ES-I3 (cell line): ENCODE results near the gene TENT5C.

Experiments used
- H3K36me3 ChIP-seq: 2 replicates; pipeline ENCODE4 v1.6.1; 2013; ENCODE audit warnings: mild to moderate bottlenecking, low read length, control low read depth, moderate library complexity; ENCODE audit not compliant: insufficient read depth
- H3K4me1 ChIP-seq: 2 replicates; pipeline ENCODE4 v1.6.1; 2013; ENCODE audit warnings: mild to moderate bottlenecking, control low read depth, low read length; ENCODE audit not compliant: insufficient read depth
- H3K9ac ChIP-seq: 2 replicates; pipeline ENCODE4 v1.6.1; 2013; ENCODE audit warnings: low read depth, mild to moderate bottlenecking, low read length, moderate library complexity
- H3K9me3 ChIP-seq: 2 replicates; pipeline ENCODE4 v1.6.1; 2013; ENCODE audit warnings: mild to moderate bottlenecking, low read length, moderate library complexity; ENCODE audit not compliant: control insufficient read depth, insufficient read depth

Gene TENT5C

GRCh38 chr1:117622726-117623125 is 16.9 kb downstream of the TENT5C start:
- Histone ChIP-seq H3K36me3 (no peaks in the 10 kb centered on the region), H3K9me3 (no peaks in the 10 kb centered on the region), H3K9ac (no peak overlapping the region), H3K4me1 (no peaks in the 10 kb centered on the region)

- Histone ChIP-seq H3K9me3 (no peaks in the 10 kb centered on the region), H3K4me1 (no peaks in the 10 kb centered on the region), H3K36me3 (no peaks in the 10 kb centered on the region), H3K9ac (no peak overlapping the region)
Observed at GRCh38 chr1:117623141-117623540, 17.3 kb downstream of the TENT5C start.

- H3K4me1 ChIP-seq = no peaks in the 10 kb centered on the region
- no peaks in the 10 kb centered on the region for H3K36me3 ChIP-seq
- no peaks in the 10 kb centered on the region for H3K9me3 ChIP-seq
- no peak overlapping the region for H3K9ac ChIP-seq
Observed at GRCh38 chr1:117623698-117624097, 17.9 kb downstream of the TENT5C start.

- Histone ChIP-seq H3K4me1 (0 out of 2 replicates have a peak, but pooled peaks cover 8% of the 10 kb centered on the region), H3K36me3 (no peaks in the 10 kb centered on the region), H3K9ac (no peak overlapping the region), H3K9me3 (no peaks in the 10 kb centered on the region)
Observed at GRCh38 chr1:117627546-117628130, 21.8 kb downstream of the TENT5C start.

- H3K4me1 ChIP-seq = 0 out of 2 replicates have a peak, but pooled peaks cover 8% of the 10 kb centered on the region
- H3K9me3 ChIP-seq = no peaks in the 10 kb centered on the region
- H3K36me3 ChIP-seq = no peaks in the 10 kb centered on the region
- no peak overlapping the region for H3K9ac ChIP-seq
Observed at GRCh38 chr1:117628343-117628742, 22.5 kb downstream of the TENT5C start.

GRCh38 chr1:117629625-117630422 is 24.0 kb downstream of the TENT5C start:
- H3K36me3 ChIP-seq = no peaks in the 10 kb centered on the region
- H3K9me3 ChIP-seq = no peaks in the 10 kb centered on the region
- 0 out of 2 replicates have a peak, but pooled peaks cover 8% of the 10 kb centered on the region for H3K4me1 ChIP-seq
- no peak overlapping the region for H3K9ac ChIP-seq

- H3K9ac ChIP-seq = no peak overlapping the region
- H3K4me1 ChIP-seq = 0 out of 2 replicates have a peak, but pooled peaks cover 8% of the 10 kb centered on the region
- no peaks in the 10 kb centered on the region for H3K9me3 ChIP-seq
- no peaks in the 10 kb centered on the region for H3K36me3 ChIP-seq
Observed at GRCh38 chr1:117630423-117630998, 24.7 kb downstream of the TENT5C start.

- no peaks in the 10 kb centered on the region for H3K36me3 ChIP-seq
Observed at GRCh38 chr1:117631359-117632160, 25.7 kb downstream of the TENT5C start.

GRCh38 chr1:117632269-117633067 is 26.6 kb downstream of the TENT5C start:
- no peak overlapping the region for H3K9ac ChIP-seq
- no peaks in the 10 kb centered on the region for H3K36me3 ChIP-seq
- no peaks in the 10 kb centered on the region for H3K9me3 ChIP-seq
- H3K4me1 ChIP-seq = 0 out of 2 replicates have a peak, but pooled peaks cover 8% of the 10 kb centered on the region

More at GRCh38 chr1:117631359-117632160, 25.7 kb downstream of the TENT5C start:
- 0 out of 2 replicates have a peak, but pooled peaks cover 8% of the 10 kb centered on the region for H3K4me1 ChIP-seq
- no peak overlapping the region for H3K9ac ChIP-seq
- H3K9me3 ChIP-seq = no peaks in the 10 kb centered on the region

- Histone ChIP-seq H3K36me3 (no peaks in the 10 kb centered on the region), H3K4me1 (0 out of 2 replicates have a peak, but pooled peaks cover 8% of the 10 kb centered on the region), H3K9ac (no peak overlapping the region), H3K9me3 (no peaks in the 10 kb centered on the region)
Observed at GRCh38 chr1:117633068-117633345, 27.2 kb downstream of the TENT5C start.

GRCh38 chr1:117633423-117633822 is 27.6 kb downstream of the TENT5C start:
- no peaks in the 10 kb centered on the region for H3K36me3 ChIP-seq
- 0 out of 2 replicates have a peak, but pooled peaks cover 8% of the 10 kb centered on the region for H3K4me1 ChIP-seq
- no peak overlapping the region for H3K9ac ChIP-seq
- H3K9me3 ChIP-seq = no peaks in the 10 kb centered on the region

GRCh38 chr1:117633936-117634335 is 28.1 kb downstream of the TENT5C start:
- H3K36me3 ChIP-seq = no peaks in the 10 kb centered on the region
- no peaks in the 10 kb centered on the region for H3K9me3 ChIP-seq
- no peak overlapping the region for H3K9ac ChIP-seq
- 0 out of 2 replicates have a peak, but pooled peaks cover 8% of the 10 kb centered on the region for H3K4me1 ChIP-seq

GRCh38 chr1:117634631-117635030 is 28.8 kb downstream of the TENT5C start:
- Histone ChIP-seq H3K4me1 (0 out of 2 replicates have a peak, but pooled peaks cover 8% of the 10 kb centered on the region), H3K36me3 (no peaks in the 10 kb centered on the region), H3K9me3 (no peaks in the 10 kb centered on the region), H3K9ac (no peak overlapping the region)
